Upper lobe of left lung (tissue), 6 donors: ENCODE results near the gene PCDHGA12. TPM values are rescaled to one million over a fixed set of nuclear protein-coding genes. Genes with fewer than 3 reads are reported as not detected.
A peak's percentile ranks its signal among the peaks of the same experiment; 100 is the strongest.

Experiments used
- ATAC-seq, 2 donors: fragments of 200-7000 bp; cut with Tn5 transposase; one replicate each; pipeline ENCODE4 v1.9.1; 2022; ENCODE audit warnings: mild to moderate bottlenecking in 2 of 2, moderate library complexity in 2 of 2; ENCODE audit not compliant: low FRiP score in 2 of 2
- DNase-seq, 2 donors: peaks; one replicate each; pipeline ENCODE4 v3.0.0-alpha.2; 2019 to 2020
- H3K27ac ChIP-seq, 4 donors: fragments of 200-600 bp; sonication (generic); one replicate each; pipeline ENCODE4 v1.5.1; 2016 to 2019
- H3K27me3 ChIP-seq, 4 donors: fragments of 200-600 bp; sonication (generic); one replicate each; pipeline ENCODE4 v1.5.1; 2017 to 2019
- H3K36me3 ChIP-seq, 4 donors: fragments of 200-600 bp; sonication (generic); one replicate each; pipeline ENCODE4 v1.5.1; 2016 to 2019
- H3K4me1 ChIP-seq, 4 donors: fragments of 200-600 bp; sonication (generic); one replicate each; pipeline ENCODE4 v1.5.1; 2018 to 2019
- H3K4me3 ChIP-seq, 4 donors: fragments of 200-600 bp; sonication (generic); one replicate each; pipeline ENCODE4 v1.5.1; 2017 to 2019; ENCODE audit warnings: mild to moderate bottlenecking in 2 of 4, moderate library complexity in 1 of 4
- H3K9me3 ChIP-seq, 4 donors: fragments of 200-600 bp; sonication (generic); one replicate each; pipeline ENCODE4 v1.5.1; 2018 to 2019
- EP300 ChIP-seq, 4 donors: sonication (generic); formaldehyde crosslinking; IDR thresholded peaks; one replicate each; pipeline ENCODE4 v1.5.1; 2017; ENCODE audit warnings: antibody characterized with exemption in 4 of 4, control low read depth in 2 of 4
- POLR2A ChIP-seq, 4 donors: fragments of 450-650 bp; IDR thresholded peaks; one replicate each; pipeline ENCODE4 v1.5.1; 2016 to 2017; ENCODE audit warnings: antibody characterized with exemption in 4 of 4, mild to moderate bottlenecking in 2 of 4
- POLR2AphosphoS5 ChIP-seq, 2 donors: sonication (generic); formaldehyde crosslinking; IDR thresholded peaks; one replicate each; pipeline ENCODE4 v1.5.1; 2017; ENCODE audit warnings: antibody characterized with exemption in 2 of 2
- WGBS, 2 donors: methylation state at CpG; one replicate each; pipeline ENCODE4 v1.1.5; 2017 to 2018; 5-methylcytosine and 5-hydroxymethylcytosine counted together
- total RNA-seq, 6 donors: library from RNA; depleted of rRNA in 4 of 6; stranded (reverse); fragments of >200 nt in 4 of 6; gene quantifications; one replicate each; pipeline versions ENCODE4 v1.1.0 to v1.2.1, GENCODE V29; 2016 to 2021
- TF ChIP-seq, protein P1 (sequence below), 6 experiments: fragments of 450-650 bp in 4 of 6; fragments of 200-600 bp in 2 of 6; sonication (generic) in 2 of 6; IDR thresholded peaks; one replicate each; pipeline ENCODE4 v1.5.1; 2016 to 2019; ENCODE audit warnings: antibody characterized with exemption in 6 of 6
- donor health status: DM: no; HTN: no; CAD: no; lungs with moderate emphysema.
- donor health status: DM: no; HTN: yes; CAD: no; lungs with severe emphysema.

Gene PCDHGA12
- total RNA-seq, 6 donors from 2014 or later = 4.3 to 19.9 (median 5.7) TPM

DNA sequence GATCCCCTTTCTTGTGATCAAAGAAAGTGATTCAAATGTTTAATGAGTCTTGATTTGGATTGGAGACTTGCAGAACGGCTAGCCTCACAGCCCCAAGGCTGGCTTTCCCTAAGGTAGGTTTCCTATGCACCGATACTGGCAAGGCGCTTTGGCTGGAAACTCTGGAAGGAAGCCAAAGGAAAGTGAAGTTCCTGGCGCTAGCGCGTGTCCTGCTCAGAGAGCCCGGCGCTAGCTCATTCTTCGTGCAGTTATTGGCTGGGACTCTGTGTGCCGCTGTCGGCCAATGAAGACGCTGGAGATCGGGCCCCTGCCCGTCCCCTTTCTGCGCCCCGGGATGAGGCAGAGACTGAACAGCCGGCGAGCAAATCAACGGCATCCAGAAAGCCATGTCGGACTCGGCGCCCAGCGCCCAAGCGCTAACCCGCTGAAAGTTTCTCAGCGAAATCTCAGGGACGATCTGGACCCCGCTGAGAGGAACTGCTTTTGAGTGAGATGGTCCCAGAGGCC, 45.4 kb downstream of the PCDHGA12 start, which contains the start of gene PCDHGC3:
Gene PCDHGC3, plus strand, starts transcription at position 342 of the 507 bp plus-strand sequence. Its CDS starts 151 bp downstream, at position 493.
- peak within 1 kb of the TSS; percentile 49 to 70 (median 58) for H3K4me3 ChIP-seq
- no peaks in the 10 kb centered on the region for H3K27me3 ChIP-seq
- H3K27ac ChIP-seq = peak within 1 kb of the TSS; percentile 82 to 88 (median 84)
- TF ChIP-seq POLR2A (IDR thresholded peaks at IDR 0.05) = peak in 2 of 4 donors; percentile 42 to 50
- TF ChIP-seq EP300 (IDR thresholded peaks at IDR 0.05) = no peak
- TF ChIP-seq, protein P1, sequence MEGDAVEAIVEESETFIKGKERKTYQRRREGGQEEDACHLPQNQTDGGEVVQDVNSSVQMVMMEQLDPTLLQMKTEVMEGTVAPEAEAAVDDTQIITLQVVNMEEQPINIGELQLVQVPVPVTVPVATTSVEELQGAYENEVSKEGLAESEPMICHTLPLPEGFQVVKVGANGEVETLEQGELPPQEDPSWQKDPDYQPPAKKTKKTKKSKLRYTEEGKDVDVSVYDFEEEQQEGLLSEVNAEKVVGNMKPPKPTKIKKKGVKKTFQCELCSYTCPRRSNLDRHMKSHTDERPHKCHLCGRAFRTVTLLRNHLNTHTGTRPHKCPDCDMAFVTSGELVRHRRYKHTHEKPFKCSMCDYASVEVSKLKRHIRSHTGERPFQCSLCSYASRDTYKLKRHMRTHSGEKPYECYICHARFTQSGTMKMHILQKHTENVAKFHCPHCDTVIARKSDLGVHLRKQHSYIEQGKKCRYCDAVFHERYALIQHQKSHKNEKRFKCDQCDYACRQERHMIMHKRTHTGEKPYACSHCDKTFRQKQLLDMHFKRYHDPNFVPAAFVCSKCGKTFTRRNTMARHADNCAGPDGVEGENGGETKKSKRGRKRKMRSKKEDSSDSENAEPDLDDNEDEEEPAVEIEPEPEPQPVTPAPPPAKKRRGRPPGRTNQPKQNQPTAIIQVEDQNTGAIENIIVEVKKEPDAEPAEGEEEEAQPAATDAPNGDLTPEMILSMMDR (IDR thresholded peaks at IDR 0.05) = peak in 4 of 6 experiments; percentile 35 to 67 (median 44)
- peak; percentile 58 to 71 for TF ChIP-seq POLR2AphosphoS5 (IDR thresholded peaks at IDR 0.05)
- H3K9me3 ChIP-seq = no peaks in the 10 kb centered on the region
- no peaks in the 10 kb centered on the region for H3K36me3 ChIP-seq
- ATAC-seq (peak; percentile 96 to 98), DNase-seq (peak; percentile 89 to 93)
- WGBS, 2 donors = 0 to 1% methylated on average over 3 to 28 of the region's 28 CpGs
- H3K4me1 ChIP-seq = peaks cover 21 to 42% (median 31%) of the 10 kb centered on the region in 4 donors

DNA sequence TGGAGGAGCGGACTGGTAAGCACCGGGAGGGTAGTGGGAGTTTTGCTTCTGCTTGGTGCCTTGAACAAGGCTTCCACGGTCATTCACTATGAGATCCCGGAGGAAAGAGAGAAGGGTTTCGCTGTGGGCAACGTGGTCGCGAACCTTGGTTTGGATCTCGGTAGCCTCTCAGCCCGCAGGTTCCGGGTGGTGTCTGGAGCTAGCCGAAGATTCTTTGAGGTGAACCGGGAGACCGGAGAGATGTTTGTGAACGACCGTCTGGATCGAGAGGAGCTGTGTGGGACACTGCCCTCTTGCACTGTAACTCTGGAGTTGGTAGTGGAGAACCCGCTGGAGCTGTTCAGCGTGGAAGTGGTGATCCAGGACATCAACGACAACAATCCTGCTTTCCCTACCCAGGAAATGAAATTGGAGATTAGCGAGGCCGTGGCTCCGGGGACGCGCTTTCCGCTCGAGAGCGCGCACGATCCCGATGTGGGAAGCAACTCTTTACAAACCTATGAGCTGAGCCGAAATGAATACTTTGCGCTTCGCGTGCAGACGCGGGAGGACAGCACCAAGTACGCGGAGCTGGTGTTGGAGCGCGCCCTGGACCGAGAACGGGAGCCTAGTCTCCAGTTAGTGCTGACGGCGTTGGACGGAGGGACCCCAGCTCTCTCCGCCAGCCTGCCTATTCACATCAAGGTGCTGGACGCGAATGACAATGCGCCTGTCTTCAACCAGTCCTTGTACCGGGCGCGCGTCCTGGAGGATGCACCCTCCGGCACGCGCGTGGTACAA, 46.0 kb downstream of the PCDHGA12 start:
- DNase-seq (peak; percentile 49 to 90), ATAC-seq (peak; percentile 67 to 68)
- peaks cover 21 to 49% (median 34%) of the 10 kb centered on the region in 4 donors for H3K4me1 ChIP-seq

DNA sequence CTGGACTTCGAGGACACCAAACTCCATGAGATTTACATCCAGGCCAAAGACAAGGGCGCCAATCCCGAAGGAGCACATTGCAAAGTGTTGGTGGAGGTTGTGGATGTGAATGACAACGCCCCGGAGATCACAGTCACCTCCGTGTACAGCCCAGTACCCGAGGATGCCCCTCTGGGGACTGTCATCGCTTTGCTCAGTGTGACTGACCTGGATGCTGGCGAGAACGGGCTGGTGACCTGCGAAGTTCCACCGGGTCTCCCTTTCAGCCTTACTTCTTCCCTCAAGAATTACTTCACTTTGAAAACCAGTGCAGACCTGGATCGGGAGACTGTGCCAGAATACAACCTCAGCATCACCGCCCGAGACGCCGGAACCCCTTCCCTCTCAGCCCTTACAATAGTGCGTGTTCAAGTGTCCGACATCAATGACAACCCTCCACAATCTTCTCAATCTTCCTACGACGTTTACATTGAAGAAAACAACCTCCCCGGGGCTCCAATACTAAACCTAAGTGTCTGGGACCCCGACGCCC, 46.8 kb downstream of the PCDHGA12 start:
- H3K4me3 ChIP-seq = peak overlapping the region; percentile 49 to 70 (median 58)
- TF ChIP-seq EP300 (IDR thresholded peaks at IDR 0.05) (no peak), POLR2A (IDR thresholded peaks at IDR 0.05) (no peak), POLR2AphosphoS5 (IDR thresholded peaks at IDR 0.05) (no peak)
- TF ChIP-seq, protein P1 (IDR thresholded peaks at IDR 0.05) = no peak
- H3K9me3 ChIP-seq = no peaks in the 10 kb centered on the region
- DNase-seq (no peak), ATAC-seq (no peak)
- peaks cover 21 to 52% (median 34%) of the 10 kb centered on the region in 4 donors for H3K4me1 ChIP-seq
- H3K27me3 ChIP-seq = no peaks in the 10 kb centered on the region
- 31 to 33% methylated on average over 18 to 24 of the region's 24 CpGs for WGBS, 2 donors
- H3K27ac ChIP-seq = peak overlapping the region; percentile 82 to 88 (median 84)
- H3K36me3 ChIP-seq = peaks cover 0 to 5% (median 0%) of the 10 kb centered on the region in 4 donors

More for the DNA sequence above, 46.0 kb downstream of the PCDHGA12 start:
- Histone ChIP-seq H3K4me3 (peak overlapping the region; percentile 49 to 70 (median 58)), H3K27me3 (no peaks in the 10 kb centered on the region), H3K9me3 (no peaks in the 10 kb centered on the region), H3K27ac (peak overlapping the region; percentile 82 to 88 (median 84)), H3K36me3 (peaks cover 0 to 5% (median 0%) of the 10 kb centered on the region in 4 donors)
- TF ChIP-seq, protein P1 (IDR thresholded peaks at IDR 0.05) = no peak
- TF ChIP-seq POLR2AphosphoS5 (IDR thresholded peaks at IDR 0.05) (peak; percentile 33 to 39), POLR2A (IDR thresholded peaks at IDR 0.05) (peak in 1 of 4 donors; percentile 5)
- 1 to 2% methylated on average over 24 to 36 of the region's 58 CpGs for WGBS, 2 donors

DNA sequence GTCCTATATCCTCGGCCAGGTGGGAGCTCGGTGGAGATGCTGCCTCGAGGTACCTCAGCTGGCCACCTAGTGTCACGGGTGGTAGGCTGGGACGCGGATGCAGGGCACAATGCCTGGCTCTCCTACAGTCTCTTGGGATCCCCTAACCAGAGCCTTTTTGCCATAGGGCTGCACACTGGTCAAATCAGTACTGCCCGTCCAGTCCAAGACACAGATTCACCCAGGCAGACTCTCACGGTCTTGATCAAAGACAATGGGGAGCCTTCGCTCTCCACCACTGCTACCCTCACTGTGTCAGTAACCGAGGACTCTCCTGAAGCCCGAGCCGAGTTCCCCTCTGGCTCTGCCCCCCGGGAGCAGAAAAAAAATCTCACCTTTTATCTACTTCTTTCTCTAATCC, 47.5 kb downstream of the PCDHGA12 start:
- peaks cover 0 to 5% (median 0%) of the 10 kb centered on the region in 4 donors for H3K36me3 ChIP-seq
- peak overlapping the region; percentile 17 to 70 (median 58) for H3K4me3 ChIP-seq
- H3K4me1 ChIP-seq = peaks cover 21 to 52% (median 34%) of the 10 kb centered on the region in 4 donors
- no peak for DNase-seq
- WGBS, 2 donors = 55 to 60% methylated on average over 7 to 13 of the region's 13 CpGs
- no peaks in the 10 kb centered on the region for H3K9me3 ChIP-seq
- ATAC-seq = no peak
- peak overlapping the region in 2 of 4 donors; percentile 38 to 88 for H3K27ac ChIP-seq
- no peak for TF ChIP-seq POLR2A (IDR thresholded peaks at IDR 0.05)
- TF ChIP-seq, protein P1 (IDR thresholded peaks at IDR 0.05) = no peak
- H3K27me3 ChIP-seq = no peaks in the 10 kb centered on the region
